K562 (cell line): ENCODE results near the gene PNPLA7. TPM values are rescaled to one million over a fixed set of nuclear protein-coding genes. Genes with fewer than 3 reads are reported as not detected.

Source experiments
- ATF7 ChIP-seq: fragments of 450-650 bp; IDR thresholded peaks from 2 replicates; pipeline ENCODE4 v1.7.1; 2014; ENCODE audit warnings: mild to moderate bottlenecking, moderate library complexity
- CREBBP ChIP-seq: IDR thresholded peaks from one replicate; pipeline ENCODE4 v1.6.1; 2012; ENCODE audit warnings: low read depth, mild to moderate bottlenecking, control low read depth, inconsistent platforms, low read length
- GABPB2 ChIP-seq: fragments of 250-450 bp; sonication (Bioruptor Pico); conservative IDR thresholded peaks from 2 replicates; pipeline ENCODE4 v1.5.1; 2021; ENCODE audit warnings: mild to moderate bottlenecking
- GATAD2A ChIP-seq: fragments of 450-650 bp; IDR thresholded peaks from 2 replicates; pipeline ENCODE4 v1.6.1; 2017
- MBD2 ChIP-seq: sonication (generic); IDR thresholded peaks from 2 replicates; pipeline ENCODE4 v1.6.1; 2016; ENCODE audit warnings: low read depth, borderline replicate concordance
- MTA2 ChIP-seq: fragments of 450-650 bp; IDR thresholded peaks from 2 replicates; pipeline ENCODE4 v1.6.1; 2016; ENCODE audit warnings: low read depth
- NR4A1 ChIP-seq, 2 experiments: fragments of 250-450 bp in 1 of 2; fragments of 450-650 bp in 1 of 2; sonication (Bioruptor Pico) in 1 of 2; IDR thresholded peaks; 2 replicates each; pipeline versions ENCODE4 v1.4.0 to v1.6.1; 2016 to 2020; ENCODE audit warnings: mild to moderate bottlenecking in 2 of 2, missing compliant biosample characterization in 1 of 2, missing genetic modification characterization in 1 of 2, moderate library complexity in 1 of 2
- POLR2AphosphoS2 ChIP-seq: IDR thresholded peaks from 2 replicates; pipeline ENCODE4 v1.6.1; 2012; ENCODE audit warnings: low read length, improper control_type of control experiment
- POLR3G ChIP-seq: IDR thresholded peaks from 2 replicates; pipeline ENCODE4 v1.6.1; 2011; ENCODE audit not compliant: insufficient read length, insufficient replicate concordance; ENCODE audit errors: extremely low read depth
- RBFOX2 ChIP-seq: fragments of 200-400 bp; formaldehyde crosslinking; IDR thresholded peaks from 2 replicates; pipeline ENCODE4 v1.6.1; 2017; ENCODE audit warnings: low read depth, mild to moderate bottlenecking, low read length, moderate library complexity
- SMARCC2 ChIP-seq: fragments of 450-650 bp; IDR thresholded peaks from 2 replicates; pipeline ENCODE4 v1.6.1; 2017; ENCODE audit warnings: antibody characterized with exemption, moderate library complexity, mild to moderate bottlenecking, low read depth
- SP1 ChIP-seq: sonication (generic); formaldehyde crosslinking; IDR thresholded peaks from 2 replicates; pipeline ENCODE4 v1.8.1; 2022; ENCODE audit warnings: mild to moderate bottlenecking, missing genetic modification reagents
- YY1 ChIP-seq, 3 experiments: IDR thresholded peaks; 2 replicates each; pipeline ENCODE4 v1.6.1; 2011; ENCODE audit warnings: low read length in 2 of 3, mild to moderate bottlenecking in 2 of 3, moderate library complexity in 2 of 3, borderline replicate concordance in 1 of 3, control low read depth in 1 of 3, low read depth in 1 of 3; ENCODE audit not compliant: insufficient read depth in 3 of 3, insufficient replicate concordance in 2 of 3, control insufficient read depth in 1 of 3, insufficient read length in 1 of 3; ENCODE audit errors: extremely low read depth in 1 of 3
- ZKSCAN1 ChIP-seq: fragments of 150-350 bp; IDR thresholded peaks from 2 replicates; pipeline ENCODE4 v1.6.1; 2016; ENCODE audit warnings: low read depth, low read length
- ZNF583 ChIP-seq: fragments of 250-450 bp; sonication (Bioruptor Pico); IDR thresholded peaks from 2 replicates; pipeline ENCODE4 v1.4.0; 2020
- ZNF830 ChIP-seq: fragments of 250-450 bp; sonication (Bioruptor Pico); IDR thresholded peaks from 2 replicates; pipeline ENCODE4 v1.5.0; 2021; ENCODE audit warnings: mild to moderate bottlenecking
- polyA plus RNA-seq, 8 experiments: library from polyadenylated mRNA; depleted of rRNA in 4 of 8; stranded (reverse) in 5 of 8; unstranded in 3 of 8; fragments of >200 nt; fragmentation: Nextera tagmentation in 2 of 8; fragmentation: Illumina TruSeq in 1 of 8; extraction: Ambion mirVana in 2 of 8; extraction: Trizol in 1 of 8; gene quantifications; 2 replicates each; pipeline versions ENCODE4 v1.2.1 to v1.2.3, GENCODE V29; 2011 to 2014; ENCODE audit warnings: inconsistent platforms in 1 of 8, missing spikeins in 1 of 8
- total RNA-seq, 7 experiments: library from RNA; depleted of rRNA in 6 of 7; stranded (reverse); fragments of >200 nt in 6 of 7; fragmentation: Illumina TruSeq in 2 of 7; extraction: Trizol in 2 of 7; gene quantifications; 2 replicates each; pipeline versions ENCODE4 v1.2.1 to v1.2.3, GENCODE V29; 2011 to 2021; ENCODE audit warnings: low replicate concordance in 1 of 7
- TF ChIP-seq, protein P1 (sequence below): sonication (generic); formaldehyde crosslinking; IDR thresholded peaks from 2 replicates; pipeline ENCODE4 v1.8.1; 2023; ENCODE audit warnings: mild to moderate bottlenecking, missing genetic modification reagents
- TF ChIP-seq, protein P2 (sequence below): sonication (generic); formaldehyde crosslinking; IDR thresholded peaks from 2 replicates; pipeline ENCODE4 v1.9.0; 2022; ENCODE audit warnings: mild to moderate bottlenecking, missing genetic modification reagents
- TF ChIP-seq, protein P3 (sequence below), 2 experiments: fragments of 250-450 bp in 1 of 2; fragments of 450-650 bp in 1 of 2; sonication (Bioruptor Pico) in 1 of 2; IDR thresholded peaks; 2 replicates each; pipeline versions ENCODE4 v1.6.1 to v1.8.0; 2016 to 2021; ENCODE audit warnings: mild to moderate bottlenecking in 2 of 2, moderate library complexity in 2 of 2, missing compliant biosample characterization in 1 of 2, missing genetic modification characterization in 1 of 2

Gene PNPLA7
- total and polyA plus RNA-seq, 9 of the 15 experiments (the other 6 are each of a cell fraction or from before 2014, with no cell fraction given): 0.01 to 0.85 (median 0.19) TPM; not detected in 1

DNA sequence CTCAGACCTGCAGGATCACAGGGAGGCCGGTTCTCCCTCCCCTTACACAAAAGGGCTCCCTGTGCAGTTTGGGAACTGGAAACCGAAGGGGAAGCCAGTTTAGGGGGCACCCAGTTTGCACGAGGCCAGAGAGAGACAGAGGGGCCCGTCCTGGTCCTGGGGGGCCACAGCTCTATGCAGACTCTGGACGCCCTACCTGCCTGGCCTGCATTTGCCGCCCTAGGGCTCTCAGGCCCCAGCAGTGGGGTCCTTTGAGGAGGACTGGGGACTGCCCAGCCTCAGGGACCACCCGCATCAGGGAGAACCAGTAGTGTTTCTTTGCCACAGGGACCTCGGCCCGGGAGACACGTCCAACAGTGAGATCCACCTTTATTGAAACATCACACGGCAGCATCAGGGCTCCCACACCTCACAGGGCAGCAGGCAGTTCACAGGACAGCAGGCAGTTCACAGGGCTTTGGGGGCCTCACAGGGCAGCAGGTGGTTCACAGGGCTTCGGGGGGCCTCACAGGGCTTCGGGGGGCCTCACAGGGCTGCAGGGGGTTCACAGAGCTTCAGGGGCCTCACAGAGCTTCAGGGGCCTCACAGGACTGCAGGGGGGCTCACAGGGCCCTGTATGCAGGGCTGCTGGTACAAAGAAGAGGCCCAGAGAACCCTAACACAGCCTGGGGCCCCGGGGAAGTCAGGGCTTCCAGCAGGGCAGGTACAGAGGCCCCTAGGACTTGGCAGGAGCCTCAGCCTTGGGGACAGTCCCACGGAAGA, 90.4 kb downstream of the PNPLA7 start (continued):
- TF ChIP-seq, protein P1, sequence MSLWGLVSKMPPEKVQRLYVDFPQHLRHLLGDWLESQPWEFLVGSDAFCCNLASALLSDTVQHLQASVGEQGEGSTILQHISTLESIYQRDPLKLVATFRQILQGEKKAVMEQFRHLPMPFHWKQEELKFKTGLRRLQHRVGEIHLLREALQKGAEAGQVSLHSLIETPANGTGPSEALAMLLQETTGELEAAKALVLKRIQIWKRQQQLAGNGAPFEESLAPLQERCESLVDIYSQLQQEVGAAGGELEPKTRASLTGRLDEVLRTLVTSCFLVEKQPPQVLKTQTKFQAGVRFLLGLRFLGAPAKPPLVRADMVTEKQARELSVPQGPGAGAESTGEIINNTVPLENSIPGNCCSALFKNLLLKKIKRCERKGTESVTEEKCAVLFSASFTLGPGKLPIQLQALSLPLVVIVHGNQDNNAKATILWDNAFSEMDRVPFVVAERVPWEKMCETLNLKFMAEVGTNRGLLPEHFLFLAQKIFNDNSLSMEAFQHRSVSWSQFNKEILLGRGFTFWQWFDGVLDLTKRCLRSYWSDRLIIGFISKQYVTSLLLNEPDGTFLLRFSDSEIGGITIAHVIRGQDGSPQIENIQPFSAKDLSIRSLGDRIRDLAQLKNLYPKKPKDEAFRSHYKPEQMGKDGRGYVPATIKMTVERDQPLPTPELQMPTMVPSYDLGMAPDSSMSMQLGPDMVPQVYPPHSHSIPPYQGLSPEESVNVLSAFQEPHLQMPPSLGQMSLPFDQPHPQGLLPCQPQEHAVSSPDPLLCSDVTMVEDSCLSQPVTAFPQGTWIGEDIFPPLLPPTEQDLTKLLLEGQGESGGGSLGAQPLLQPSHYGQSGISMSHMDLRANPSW (CRISPR knock-in tag): no peak
- TF ChIP-seq POLR2AphosphoS2: no peak
- no peak for TF ChIP-seq GATAD2A
- peak; percentile 55 for TF ChIP-seq SP1 (CRISPR knock-in tag)
- TF ChIP-seq YY1 (IDR thresholded peaks at IDR 0.05; ENCODE audit: borderline replicate concordance in 1 of 3, control insufficient read depth in 1 of 3, extremely low read depth in 1 of 3, insufficient read depth in 3 of 3, insufficient read length in 1 of 3, insufficient replicate concordance in 2 of 3, low read depth in 1 of 3, low read length in 2 of 3): no peak
- no peak for TF ChIP-seq SMARCC2
- TF ChIP-seq MBD2: no peak
- TF ChIP-seq ATF7: 0 out of 2 replicates have a peak, but pooled peaks have one; percentile 18
- TF ChIP-seq, protein P2, sequence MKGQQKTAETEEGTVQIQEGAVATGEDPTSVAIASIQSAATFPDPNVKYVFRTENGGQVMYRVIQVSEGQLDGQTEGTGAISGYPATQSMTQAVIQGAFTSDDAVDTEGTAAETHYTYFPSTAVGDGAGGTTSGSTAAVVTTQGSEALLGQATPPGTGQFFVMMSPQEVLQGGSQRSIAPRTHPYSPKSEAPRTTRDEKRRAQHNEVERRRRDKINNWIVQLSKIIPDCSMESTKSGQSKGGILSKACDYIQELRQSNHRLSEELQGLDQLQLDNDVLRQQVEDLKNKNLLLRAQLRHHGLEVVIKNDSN (CRISPR knock-in tag): 0 out of 2 replicates have a peak, but pooled peaks have one; percentile 1
- TF ChIP-seq GABPB2 (CRISPR knock-in tag): no peak
- TF ChIP-seq CREBBP: no peak
- TF ChIP-seq, protein P3, sequence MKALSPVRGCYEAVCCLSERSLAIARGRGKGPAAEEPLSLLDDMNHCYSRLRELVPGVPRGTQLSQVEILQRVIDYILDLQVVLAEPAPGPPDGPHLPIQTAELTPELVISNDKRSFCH (CRISPR knock-in tag; IDR thresholded peaks at IDR 0.05): no peak
- TF ChIP-seq, protein P3 (tag; IDR thresholded peaks at IDR 0.05): 0 out of 2 replicates have a peak, but pooled peaks have one; percentile 24
- TF ChIP-seq ZKSCAN1: peak; percentile 20; the same call in 1 of the 2 replicates
- no peak for TF ChIP-seq POLR3G
- no peak for TF ChIP-seq MTA2
- 0 out of 2 replicates have a peak, but pooled peaks have one; percentile 30 for TF ChIP-seq ZNF830 (CRISPR knock-in tag)
- no peak for TF ChIP-seq NR4A1 (CRISPR knock-in tag; IDR thresholded peaks at IDR 0.05)
- no peak; the same call in 1 of the 2 replicates for TF ChIP-seq NR4A1 (tag; IDR thresholded peaks at IDR 0.05)
- no peak for TF ChIP-seq RBFOX2
- no peak for TF ChIP-seq ZNF583
